Prostate gland (tissue), 2 donors: Measurements from ENCODE around the gene NRXN3. TPM values are rescaled to one million over a fixed set of nuclear protein-coding genes. Genes with fewer than 3 reads are reported as not detected.

Source experiments
- DNase-seq: peaks from one replicate; pipeline ENCODE4 v3.0.0-alpha.2; 2019; ENCODE audit warnings: low spot score
- H3K27ac ChIP-seq, 2 donors: fragments of 200-600 bp; sonication (generic); 2 replicates each; pipeline ENCODE4 v1.5.1; 2017 to 2019
- H3K27me3 ChIP-seq: fragments of 200-600 bp; sonication (generic); replicated peaks from 2 replicates; pipeline ENCODE4 v1.5.1; 2019; ENCODE audit not compliant: insufficient read depth
- H3K36me3 ChIP-seq, 2 donors: fragments of 200-600 bp; sonication (generic); 1 replicate in 1 of 2; 2 replicates in 1 of 2; pipeline versions ENCODE4 v1.5.1 to v1.8.1; 2017 to 2019
- H3K4me1 ChIP-seq: fragments of 200-600 bp; sonication (generic); replicated peaks from 2 replicates; pipeline ENCODE4 v1.5.1; 2019
- H3K4me3 ChIP-seq, 2 donors: fragments of 200-600 bp; sonication (generic); 2 replicates each; pipeline ENCODE4 v1.5.1; 2017 to 2019
- H3K9me3 ChIP-seq: fragments of 200-600 bp; sonication (generic); 2 replicates; pipeline ENCODE4 v1.5.1; 2017
- CTCF ChIP-seq, 4 experiments: fragments of 200-600 bp in 2 of 4; fragments of 450-650 bp in 2 of 4; sonication (generic) in 2 of 4; IDR thresholded peaks; 1 replicate in 3 of 4; 2 replicates in 1 of 4; pipeline ENCODE4 v1.5.1; 2016 to 2019; ENCODE audit warnings: antibody characterized with exemption in 4 of 4, mild to moderate bottlenecking in 2 of 4, moderate library complexity in 2 of 4
- POLR2A ChIP-seq: fragments of 450-650 bp; IDR thresholded peaks from one replicate; pipeline ENCODE4 v1.6.1; 2016; ENCODE audit warnings: antibody characterized with exemption, mild to moderate bottlenecking
- POLR2AphosphoS5 ChIP-seq: sonication (generic); formaldehyde crosslinking; IDR thresholded peaks from one replicate; pipeline ENCODE4 v1.6.1; 2017; ENCODE audit warnings: antibody characterized with exemption
- WGBS: methylation state at CpG from one replicate; pipeline ENCODE4 v1.1.5; 2018; 5-methylcytosine and 5-hydroxymethylcytosine counted together
- intact Hi-C: fragments of 100-400 bp; cut with DNase I; formaldehyde crosslinking; loops from one replicate; pipeline ENCODE4 v1.14.2; 2022
- total RNA-seq, 2 donors: library from RNA; depleted of rRNA; stranded (reverse); fragments of >200 nt; gene quantifications; one replicate each; pipeline ENCODE4 v1.1.0, GENCODE V29; 2016

NRXN3 gene
- total RNA-seq, 2 donors from 2014 or later, result 6.6 to 8.2 TPM

GRCh38 chr14:79605849-79606248, 1435.7 kb downstream of the NRXN3 start:
- TF ChIP-seq CTCF (IDR thresholded peaks at IDR 0.05) (no peak), POLR2A (no peak), POLR2AphosphoS5 (no peak)
- Histone ChIP-seq H3K27ac (no peak overlapping the region), H3K9me3 (no peaks in the 10 kb centered on the region), H3K27me3 (no peaks in the 10 kb centered on the region), H3K36me3 (no peaks in the 10 kb centered on the region), H3K4me1 (no peaks in the 10 kb centered on the region), H3K4me3 (no peak overlapping the region)
- no peak for DNase-seq
- WGBS, result 41% methylated on average over 4 of the region's 4 CpGs
- intact Hi-C loops, result no loop called here

DNA sequence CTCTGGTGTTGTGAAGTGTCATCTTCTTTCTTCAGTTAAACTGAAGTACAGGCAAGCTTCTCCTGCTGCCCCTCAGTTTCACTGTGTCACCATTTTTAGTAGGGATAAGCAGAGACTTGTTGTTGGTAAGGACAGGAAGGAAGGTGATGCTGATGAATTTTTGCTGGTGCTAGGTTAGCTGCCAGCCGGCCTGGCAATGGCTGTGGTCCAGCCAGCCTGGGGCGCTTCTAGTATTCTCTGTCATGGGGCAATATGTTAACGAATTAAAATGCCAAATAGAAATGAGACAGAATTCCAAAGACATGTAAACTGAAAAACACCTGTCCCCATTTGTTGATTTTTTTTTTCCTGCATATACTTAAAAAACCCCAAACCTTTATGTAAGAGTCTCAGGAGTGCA, 1438.3 kb downstream of the NRXN3 start:
- H3K9me3 ChIP-seq, result no peaks in the 10 kb centered on the region
- no peak overlapping the region for H3K27ac ChIP-seq
- no peak for TF ChIP-seq CTCF (IDR thresholded peaks at IDR 0.05)
- TF ChIP-seq POLR2AphosphoS5, result no peak
- TF ChIP-seq POLR2A, result no peak
- no peaks in the 10 kb centered on the region for H3K36me3 ChIP-seq
- 36% methylated on average over 3 of the region's 3 CpGs for WGBS
- no peaks in the 10 kb centered on the region for H3K4me1 ChIP-seq
- no peaks in the 10 kb centered on the region for H3K27me3 ChIP-seq
- no peak overlapping the region for H3K4me3 ChIP-seq
- peak; percentile 35 for DNase-seq
- intact Hi-C loops, result no loop called here

- intact Hi-C loops, result no loop called here
- H3K9me3 ChIP-seq, result no peaks in the 10 kb centered on the region
- DNase-seq, result no peak
These were observed 1443.5 kb downstream of the NRXN3 start for GRCh38 chr14:79613625-79614024.

DNA sequence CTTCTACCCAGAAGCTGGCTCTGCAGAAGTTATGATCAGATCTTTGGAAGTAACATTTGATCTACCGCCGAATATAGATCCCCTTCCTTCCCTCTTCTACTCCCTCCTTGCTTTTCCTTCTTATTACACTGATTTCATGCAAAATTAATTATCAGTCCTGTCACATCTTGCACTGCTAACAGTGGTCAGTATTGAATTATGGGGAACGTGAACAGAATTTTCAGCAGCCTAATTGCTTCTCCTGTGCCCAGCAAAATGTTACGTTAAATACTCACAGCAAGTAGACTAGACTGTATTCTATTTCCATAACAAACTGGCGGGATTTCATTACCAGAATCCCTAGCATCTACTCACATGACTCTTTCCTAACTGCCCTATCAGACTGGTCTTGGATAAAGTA, 1444.3 kb downstream of the NRXN3 start:
- no peaks in the 10 kb centered on the region for H3K27me3 ChIP-seq
- no peaks in the 10 kb centered on the region for H3K9me3 ChIP-seq
- WGBS, result 96% methylated on average over 5 of the region's 5 CpGs
- no peaks in the 10 kb centered on the region for H3K4me1 ChIP-seq
- TF ChIP-seq CTCF (IDR thresholded peaks at IDR 0.05) (no peak), POLR2AphosphoS5 (no peak), POLR2A (no peak)
- intact Hi-C loops, result no loop called here
- no peaks in the 10 kb centered on the region for H3K36me3 ChIP-seq
- no peak for DNase-seq
- H3K27ac ChIP-seq, result no peak overlapping the region
- no peak overlapping the region for H3K4me3 ChIP-seq

More at GRCh38 chr14:79613625-79614024, 1443.5 kb downstream of the NRXN3 start:
- Histone ChIP-seq H3K36me3 (no peaks in the 10 kb centered on the region), H3K4me1 (no peaks in the 10 kb centered on the region), H3K27ac (no peak overlapping the region), H3K27me3 (no peaks in the 10 kb centered on the region), H3K4me3 (no peak overlapping the region)
- WGBS, result 90% methylated on average over 5 of the region's 5 CpGs
- no peak for TF ChIP-seq CTCF (IDR thresholded peaks at IDR 0.05)

- Histone ChIP-seq H3K27me3 (no peaks in the 10 kb centered on the region), H3K36me3 (no peaks in the 10 kb centered on the region), H3K27ac (no peak overlapping the region), H3K4me3 (no peak overlapping the region), H3K9me3 (no peaks in the 10 kb centered on the region), H3K4me1 (no peaks in the 10 kb centered on the region)
- DNase-seq, result no peak
- TF ChIP-seq CTCF (IDR thresholded peaks at IDR 0.05), result no peak
- TF ChIP-seq POLR2A, result no peak
- TF ChIP-seq POLR2AphosphoS5, result no peak
- intact Hi-C loops, result no loop called here
These were observed 1456.9 kb downstream of the NRXN3 start for GRCh38 chr14:79627058-79627457.
